HepG2 (cell line): ENCODE results near the gene TADA2B. TPM values are rescaled to one million over a fixed set of nuclear protein-coding genes. Genes with fewer than 3 reads are reported as not detected.

ENCODE experiments used
- ARHGAP35 ChIP-seq: sonication (generic); formaldehyde crosslinking; IDR thresholded peaks from 2 replicates; pipeline ENCODE4 v1.9.0; 2022; ENCODE audit warnings: mild to moderate bottlenecking, inconsistent platforms, moderate library complexity, missing genetic modification reagents, borderline replicate concordance
- CAMTA2 ChIP-seq: sonication (generic); formaldehyde crosslinking; IDR thresholded peaks from 2 replicates; pipeline ENCODE4 v1.4.0; 2020; ENCODE audit warnings: mild to moderate bottlenecking, missing genetic modification reagents, borderline replicate concordance
- CENPT ChIP-seq: sonication (generic); formaldehyde crosslinking; IDR thresholded peaks from 2 replicates; pipeline ENCODE4 v1.8.0; 2022; ENCODE audit warnings: low read depth, mild to moderate bottlenecking, moderate library complexity, missing genetic modification reagents
- DMAP1 ChIP-seq: IDR thresholded peaks from 2 replicates; pipeline ENCODE4 v1.6.1; 2016
- DNMT3B ChIP-seq: conservative IDR thresholded peaks from 2 replicates; pipeline ENCODE4 v1.6.1; 2016; ENCODE audit warnings: missing biosample characterization, control low read depth
- ELF4 ChIP-seq: sonication (generic); formaldehyde crosslinking; IDR thresholded peaks from 2 replicates; pipeline ENCODE4 v1.5.0; 2020; ENCODE audit warnings: missing genetic modification reagents, mild to moderate bottlenecking, moderate library complexity, borderline replicate concordance
- HNF1B ChIP-seq: sonication (generic); formaldehyde crosslinking; IDR thresholded peaks from 2 replicates; pipeline ENCODE4 v1.5.1; 2020; ENCODE audit warnings: mild to moderate bottlenecking, moderate library complexity, missing genetic modification reagents
- KAT8 ChIP-seq: IDR thresholded peaks from 2 replicates; pipeline ENCODE4 v1.6.1; 2016; ENCODE audit warnings: missing genetic modification reagents, missing compliant biosample characterization
- KLF9 ChIP-seq: IDR thresholded peaks from 2 replicates; pipeline ENCODE4 v1.6.1; 2016; ENCODE audit warnings: low read depth
- PRDM10 ChIP-seq: sonication (generic); formaldehyde crosslinking; IDR thresholded peaks from 2 replicates; pipeline ENCODE4 v1.4.0; 2020; ENCODE audit warnings: low read depth, missing genetic modification reagents
- SYNCRIP ChIP-seq: fragments of 200-400 bp; formaldehyde crosslinking; IDR thresholded peaks from 2 replicates; pipeline ENCODE4 v1.6.1; 2018; ENCODE audit warnings: mild to moderate bottlenecking, low read depth, low read length; ENCODE audit not compliant: insufficient read depth
- TGIF2 ChIP-seq: IDR thresholded peaks from 2 replicates; pipeline ENCODE4 v1.6.1; 2016; ENCODE audit warnings: control low read depth, missing compliant biosample characterization
- ZBTB43 ChIP-seq: sonication (generic); formaldehyde crosslinking; conservative IDR thresholded peaks from 2 replicates; pipeline ENCODE4 v1.4.0; 2020; ENCODE audit warnings: missing genetic modification reagents
- ZNF124 ChIP-seq: sonication (generic); formaldehyde crosslinking; IDR thresholded peaks from 2 replicates; pipeline ENCODE4 v1.4.0; 2020; ENCODE audit warnings: missing genetic modification reagents
- ZNF232 ChIP-seq: sonication (generic); formaldehyde crosslinking; IDR thresholded peaks from 2 replicates; pipeline ENCODE4 v1.4.0; 2020; ENCODE audit warnings: missing genetic modification reagents, borderline replicate concordance
- ZNF446 ChIP-seq: sonication (generic); formaldehyde crosslinking; IDR thresholded peaks from 2 replicates; pipeline ENCODE4 v1.5.0; 2020; ENCODE audit warnings: mild to moderate bottlenecking, missing genetic modification reagents
- ZNF574 ChIP-seq: sonication (generic); formaldehyde crosslinking; IDR thresholded peaks from 2 replicates; pipeline ENCODE4 v1.4.0; 2020; ENCODE audit warnings: missing genetic modification reagents
- ZNF577 ChIP-seq: sonication (generic); formaldehyde crosslinking; IDR thresholded peaks from 2 replicates; pipeline ENCODE4 v1.4.0; 2020; ENCODE audit warnings: mild to moderate bottlenecking, low read depth, missing genetic modification reagents, borderline replicate concordance
- ZNF781 ChIP-seq: sonication (generic); formaldehyde crosslinking; IDR thresholded peaks from 2 replicates; pipeline ENCODE4 v1.5.1; 2020; ENCODE audit warnings: borderline replicate concordance, mild to moderate bottlenecking, missing genetic modification reagents; ENCODE audit errors: not compliant biosample characterization
- ZNF839 ChIP-seq: sonication (generic); formaldehyde crosslinking; IDR thresholded peaks from 2 replicates; pipeline ENCODE4 v1.4.0; 2020; ENCODE audit warnings: missing genetic modification reagents, mild to moderate bottlenecking, borderline replicate concordance
- polyA plus RNA-seq, 8 experiments: library from polyadenylated mRNA; depleted of rRNA in 3 of 8; stranded (reverse) in 7 of 8; unstranded in 1 of 8; fragments of >200 nt; fragmentation: Illumina TruSeq in 4 of 8; extraction: Trizol in 4 of 8; gene quantifications; 2 replicates each; pipeline versions ENCODE4 v1.2.1 to v1.2.3, GENCODE V29; 2011 to 2016; ENCODE audit warnings: low read depth in 4 of 8, missing spikeins in 1 of 8, mixed read lengths in 1 of 8; ENCODE audit not compliant: insufficient read depth in 1 of 8
- total RNA-seq, 5 experiments: library from RNA; depleted of rRNA; stranded (reverse); fragments of >200 nt; fragmentation: Illumina TruSeq; extraction: Trizol; gene quantifications; 2 replicates each; pipeline ENCODE4 v1.2.3, GENCODE V29; 2016; ENCODE audit warnings: low read depth in 1 of 5

Gene TADA2B
- total and polyA plus RNA-seq, 2 of the 13 experiments (the other 11 are each of a cell fraction or from before 2014, with no cell fraction given) = 4.6 to 8.9 TPM

GRCh38 chr4:7103607-7104365 lies 60.6 kb downstream of the TADA2B start (continued):
- TF ChIP-seq KAT8 (CRISPR knock-in tag) (no peak; the same call in 1 of the 2 replicates), SYNCRIP (no peak), ZNF839 (CRISPR knock-in tag) (no peak), HNF1B (no peak; the same call in 1 of the 2 replicates), ZNF446 (CRISPR knock-in tag) (no peak), ZBTB43 (CRISPR knock-in tag) (no peak), KLF9 (CRISPR knock-in tag) (no peak), ARHGAP35 (CRISPR knock-in tag) (no peak), PRDM10 (CRISPR knock-in tag) (0 out of 2 replicates have a peak, but pooled peaks have one; percentile 20), ZNF781 (CRISPR knock-in tag) (no peak), ZNF574 (CRISPR knock-in tag) (peak; percentile 56), DMAP1 (CRISPR knock-in tag) (peak; percentile 72), ZNF577 (CRISPR knock-in tag) (no peak), TGIF2 (CRISPR knock-in tag) (peak; percentile 68), ZNF232 (peak; percentile 4; the same call in 1 of the 2 replicates), ELF4 (CRISPR knock-in tag) (0 out of 2 replicates have a peak, but pooled peaks have one; percentile 21), DNMT3B (CRISPR knock-in tag) (no peak), CAMTA2 (no peak), CENPT (CRISPR knock-in tag) (no peak), ZNF124 (CRISPR knock-in tag) (no peak)
